Mesenchymal stem cell (in vitro differentiated cells and primary cell): ENCODE data around the gene LRP1.

Source experiments
- DNase-seq: peaks from one replicate; pipeline ENCODE4 v3.0.0-alpha.2; 2013
- H2AFZ ChIP-seq: one replicate; pipeline ENCODE4 v1.6.1; 2013; ENCODE audit warnings: low read depth, mild to moderate bottlenecking, control low read depth, inconsistent platforms, low read length, moderate library complexity
- H2AK5ac ChIP-seq: 2 replicates; pipeline ENCODE4 v1.6.1; 2013; ENCODE audit warnings: low read length, moderate library complexity, mild to moderate bottlenecking, inconsistent platforms; ENCODE audit not compliant: severe bottlenecking
- H2BK120ac ChIP-seq: one replicate; pipeline ENCODE4 v1.6.1; 2013; ENCODE audit warnings: low read depth, mild to moderate bottlenecking, inconsistent platforms, low read length, moderate library complexity
- H2BK12ac ChIP-seq, 2 experiments: one replicate each; pipeline ENCODE4 v1.6.1; 2013; ENCODE audit warnings: inconsistent platforms in 2 of 2, low read length in 2 of 2, mild to moderate bottlenecking in 2 of 2, moderate library complexity in 2 of 2, control low read depth in 1 of 2
- H2BK15ac ChIP-seq: one replicate; pipeline ENCODE4 v1.6.1; 2013; ENCODE audit warnings: mild to moderate bottlenecking, low read depth, inconsistent platforms; ENCODE audit not compliant: poor library complexity, severe bottlenecking
- H2BK5ac ChIP-seq: 2 replicates; pipeline ENCODE4 v1.6.1; 2013; ENCODE audit warnings: low read depth, mild to moderate bottlenecking, low read length, control low read depth, inconsistent platforms; ENCODE audit not compliant: poor library complexity, severe bottlenecking
- H3K14ac ChIP-seq, 2 experiments: one replicate each; pipeline ENCODE4 v1.6.1; 2013; ENCODE audit warnings: inconsistent platforms in 2 of 2, low read length in 2 of 2, control low read depth in 1 of 2, mild to moderate bottlenecking in 1 of 2, moderate library complexity in 1 of 2
- H3K18ac ChIP-seq, 2 experiments: one replicate each; pipeline ENCODE4 v1.6.1; 2013; ENCODE audit warnings: inconsistent platforms in 2 of 2, low read length in 2 of 2, control low read depth in 1 of 2, low read depth in 1 of 2, mild to moderate bottlenecking in 1 of 2
- H3K23ac ChIP-seq, 2 experiments: one replicate each; pipeline ENCODE4 v1.6.1; 2013; ENCODE audit warnings: inconsistent platforms in 2 of 2, low read length in 2 of 2, mild to moderate bottlenecking in 2 of 2, moderate library complexity in 2 of 2, control low read depth in 1 of 2
- H3K27ac ChIP-seq: 2 replicates; pipeline ENCODE4 v1.5.1; 2013; ENCODE audit warnings: mild to moderate bottlenecking, moderate library complexity, low read length, control low read depth, inconsistent platforms; ENCODE audit not compliant: poor library complexity, severe bottlenecking
- H3K27me3 ChIP-seq, 2 experiments: 2 replicates each; pipeline versions ENCODE4 v1.6.1 to v1.7.0; 2013; ENCODE audit warnings: low read length in 2 of 2, mild to moderate bottlenecking in 2 of 2, moderate library complexity in 2 of 2, control low read depth in 1 of 2, inconsistent platforms in 1 of 2; ENCODE audit not compliant: control insufficient read depth in 1 of 2, insufficient read depth in 1 of 2
- H3K36me3 ChIP-seq, 2 experiments: 2 replicates each; pipeline versions ENCODE4 v1.6.1 to v1.7.0; 2013; ENCODE audit warnings: low read length in 2 of 2, control low read depth in 1 of 2, inconsistent platforms in 1 of 2, low read depth in 1 of 2, mild to moderate bottlenecking in 1 of 2; ENCODE audit not compliant: insufficient read depth in 2 of 2, control insufficient read depth in 1 of 2
- H3K4ac ChIP-seq, 2 experiments: one replicate each; pipeline ENCODE4 v1.6.1; 2013; ENCODE audit warnings: inconsistent platforms in 2 of 2, low read length in 2 of 2, mild to moderate bottlenecking in 2 of 2, moderate library complexity in 2 of 2, control low read depth in 1 of 2, low read depth in 1 of 2
- H3K4me1 ChIP-seq: 2 replicates; pipeline ENCODE4 v1.6.1; 2013; ENCODE audit warnings: low read depth, low read length, control low read depth; ENCODE audit not compliant: control insufficient read depth, insufficient read depth
- H3K4me2 ChIP-seq: 2 replicates; pipeline ENCODE4 v1.6.1; 2013; ENCODE audit warnings: low read length, mild to moderate bottlenecking, inconsistent platforms; ENCODE audit not compliant: poor library complexity, severe bottlenecking
- H3K4me3 ChIP-seq, 2 experiments: 2 replicates each; pipeline versions ENCODE4 v1.5.1 to v1.7.0; 2013; ENCODE audit warnings: low read length in 2 of 2, mild to moderate bottlenecking in 2 of 2, control low read depth in 1 of 2, low read depth in 1 of 2; ENCODE audit not compliant: insufficient read depth in 1 of 2
- H3K79me1 ChIP-seq: replicated peaks from 2 replicates; pipeline ENCODE4 v1.6.1; 2013; ENCODE audit warnings: mild to moderate bottlenecking, control low read depth, low read length, inconsistent platforms; ENCODE audit not compliant: poor library complexity, severe bottlenecking
- H3K9ac ChIP-seq: 2 replicates; pipeline ENCODE4 v1.7.0; 2013; ENCODE audit warnings: mild to moderate bottlenecking, low read length, moderate library complexity
- H3K9me3 ChIP-seq: 2 replicates; pipeline ENCODE4 v1.7.0; 2013; ENCODE audit warnings: mild to moderate bottlenecking, low read length; ENCODE audit not compliant: control insufficient read depth
- H4K8ac ChIP-seq: one replicate; pipeline ENCODE4 v1.6.1; 2013; ENCODE audit warnings: inconsistent platforms, mild to moderate bottlenecking, low read length, moderate library complexity
- H4K91ac ChIP-seq: one replicate; pipeline ENCODE4 v1.6.1; 2013; ENCODE audit warnings: mild to moderate bottlenecking, low read length, inconsistent platforms
- WGBS: methylation state at CpG from one replicate; pipeline ENCODE4 v1.1.7; 2013; ENCODE audit warnings: mixed read lengths; 5-methylcytosine and 5-hydroxymethylcytosine counted together

The LRP1 gene

GRCh38 chr12:57161491-57161890, 33.2 kb downstream of the LRP1 start:
- no peak overlapping the region for H2AK5ac ChIP-seq
- H3K23ac ChIP-seq, result no peak overlapping the region
- H3K27me3 ChIP-seq, result no peaks in the 10 kb centered on the region
- peaks cover 13% of the 10 kb centered on the region for H3K4me1 ChIP-seq
- H4K91ac ChIP-seq, result no peak overlapping the region
- no peak overlapping the region for H3K4ac ChIP-seq
- no peak overlapping the region for H3K18ac ChIP-seq
- no peaks in the 10 kb centered on the region for H3K9me3 ChIP-seq
- H2BK120ac ChIP-seq, result no peak overlapping the region
- no peak overlapping the region for H3K4me3 ChIP-seq
- peak; percentile 38 for DNase-seq
- H3K36me3 ChIP-seq, result peaks cover 86 to 100% of the 10 kb centered on the region in 2 experiments
- no peak overlapping the region for H3K4me2 ChIP-seq
- no peak overlapping the region for H2BK5ac ChIP-seq
- peaks cover 24% of the 10 kb centered on the region for H3K79me1 ChIP-seq
- no peak overlapping the region for H3K14ac ChIP-seq
- no peak overlapping the region for H4K8ac ChIP-seq
- 93% methylated on average over 7 of the region's 7 CpGs for WGBS
- no peak overlapping the region for H2BK12ac ChIP-seq
- peak overlapping the region; percentile 70 for H3K9ac ChIP-seq
- H2BK15ac ChIP-seq, result no peak overlapping the region
- no peak overlapping the region for H2AFZ ChIP-seq
- no peak overlapping the region for H3K27ac ChIP-seq

GRCh38 chr12:57162553-57163125, 34.4 kb downstream of the LRP1 start:
- Histone ChIP-seq H3K4me2 (no peak overlapping the region), H3K9me3 (no peaks in the 10 kb centered on the region), H3K27ac (no peak overlapping the region), H3K14ac (no peak overlapping the region), H3K79me1 (peaks cover 23% of the 10 kb centered on the region), H2BK12ac (no peak overlapping the region), H3K9ac (peak overlapping the region; percentile 15), H3K4me3 (no peak overlapping the region), H4K91ac (no peak overlapping the region), H3K27me3 (no peaks in the 10 kb centered on the region), H2AFZ (no peak overlapping the region), H4K8ac (no peak overlapping the region), H3K18ac (no peak overlapping the region), H3K4me1 (peaks cover 21% of the 10 kb centered on the region), H2BK120ac (no peak overlapping the region), H2BK5ac (no peak overlapping the region), H3K23ac (no peak overlapping the region), H2AK5ac (no peak overlapping the region), H3K4ac (no peak overlapping the region), H2BK15ac (no peak overlapping the region), H3K36me3 (peaks cover 86 to 100% of the 10 kb centered on the region in 2 experiments)
- WGBS, result over 99% methylated on average over 8 of the region's 8 CpGs
- DNase-seq, result no peak

DNA sequence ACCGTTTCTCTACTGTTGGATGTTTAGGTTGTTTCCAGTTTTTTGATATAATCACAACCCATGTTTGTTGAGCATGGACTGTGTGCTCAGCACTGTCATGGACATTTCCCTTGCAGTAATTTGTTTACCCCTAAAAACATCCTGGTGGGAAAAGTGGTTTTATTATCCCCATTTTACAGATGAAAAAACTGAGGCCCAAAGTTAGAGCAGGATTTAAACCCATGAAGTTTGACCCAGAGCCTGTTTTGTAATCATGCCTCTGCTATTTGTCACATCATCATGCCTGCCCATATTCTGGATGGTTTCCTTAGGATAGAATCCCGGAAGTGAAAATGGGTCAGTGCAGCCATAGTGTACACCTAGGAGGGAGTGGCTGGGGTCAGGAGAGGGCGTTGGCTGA, 36.2 kb downstream of the LRP1 start:
- Histone ChIP-seq H3K9ac (peak overlapping the region; percentile 64), H3K4me3 (no peak overlapping the region), H3K4me2 (no peak overlapping the region), H3K4ac (no peak overlapping the region), H3K27ac (no peak overlapping the region), H4K8ac (no peak overlapping the region), H3K36me3 (peaks cover 86 to 100% of the 10 kb centered on the region in 2 experiments), H3K79me1 (peaks cover 24% of the 10 kb centered on the region), H3K4me1 (peaks cover 21% of the 10 kb centered on the region), H3K18ac (no peak overlapping the region), H3K27me3 (no peaks in the 10 kb centered on the region), H2BK12ac (no peak overlapping the region), H2AK5ac (no peak overlapping the region), H3K9me3 (no peaks in the 10 kb centered on the region), H2BK120ac (no peak overlapping the region), H3K23ac (no peak overlapping the region), H2BK5ac (no peak overlapping the region), H2AFZ (no peak overlapping the region), H3K14ac (no peak overlapping the region), H2BK15ac (no peak overlapping the region), H4K91ac (no peak overlapping the region)
- 93% methylated on average over 2 of the region's 3 CpGs for WGBS
- DNase-seq, result no peak

DNA sequence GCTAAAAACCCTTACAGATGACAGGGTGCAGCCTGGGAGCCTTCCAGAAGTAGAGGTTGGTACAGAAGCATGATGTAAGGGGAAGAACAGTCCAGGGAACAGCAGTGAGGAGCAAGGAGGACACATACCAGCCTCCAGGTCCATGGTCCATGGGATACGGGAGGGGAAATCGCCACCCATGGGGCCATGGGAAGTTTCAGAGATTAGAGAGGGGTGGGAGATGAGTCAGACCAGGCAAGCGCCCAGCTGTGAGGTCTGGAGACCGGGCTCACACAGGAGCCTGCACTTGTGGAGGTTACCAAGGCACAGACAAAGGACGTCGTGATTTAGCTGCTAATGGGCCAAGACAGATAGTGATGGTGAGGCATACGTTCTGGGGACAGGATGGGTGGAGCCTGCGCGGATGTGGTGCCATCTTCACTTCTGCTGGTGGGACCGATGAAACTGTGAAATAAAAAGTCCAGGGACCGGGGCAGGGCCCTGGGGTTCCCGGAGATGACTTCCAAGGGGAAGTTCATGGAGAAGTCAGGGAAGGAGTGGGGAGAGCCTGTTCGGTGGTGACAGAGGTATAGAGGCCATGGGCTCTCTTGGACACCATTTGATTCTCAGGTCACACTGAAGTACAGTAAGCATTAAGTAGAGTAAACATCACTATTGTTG, 36.8 kb downstream of the LRP1 start:
- no peak overlapping the region for H3K4ac ChIP-seq
- H3K4me1 ChIP-seq, result peaks cover 21% of the 10 kb centered on the region
- no peak overlapping the region for H2BK15ac ChIP-seq
- H3K18ac ChIP-seq, result no peak overlapping the region
- H3K23ac ChIP-seq, result no peak overlapping the region
- no peak overlapping the region for H2AK5ac ChIP-seq
- 79% methylated on average over 13 of the region's 13 CpGs for WGBS
- no peak overlapping the region for H4K91ac ChIP-seq
- no peak overlapping the region for H2BK120ac ChIP-seq
- no peak overlapping the region for H3K27ac ChIP-seq
- no peak overlapping the region for H2BK12ac ChIP-seq
- H3K36me3 ChIP-seq, result peaks cover 86 to 100% of the 10 kb centered on the region in 2 experiments
- peaks cover 21% of the 10 kb centered on the region for H3K79me1 ChIP-seq
- H3K14ac ChIP-seq, result no peak overlapping the region
- H3K9me3 ChIP-seq, result no peaks in the 10 kb centered on the region
- no peak overlapping the region for H3K4me3 ChIP-seq
- peak overlapping the region; percentile 64 for H3K9ac ChIP-seq
- DNase-seq, result no peak
- no peak overlapping the region for H2BK5ac ChIP-seq
- no peak overlapping the region for H2AFZ ChIP-seq
- H4K8ac ChIP-seq, result no peak overlapping the region
- no peaks in the 10 kb centered on the region for H3K27me3 ChIP-seq
- no peak overlapping the region for H3K4me2 ChIP-seq
